Endothelial cell of umbilical vein (primary cell): ENCODE results near the gene WDR43. TPM values are rescaled to one million over a fixed set of nuclear protein-coding genes. Genes with fewer than 3 reads are reported as not detected.

Source experiments
- BruUV-seq: library from RNA; stranded (reverse); fragments of 400-500 nt; replicated peaks from 2 replicates; lab custom pipeline; 2021; lab: Mats Ljungman, UMichigan
- CTCF ChIA-PET: fragments of 300-600, 350-600 bp; sonication (Branson Sonifier 250); formaldehyde crosslinking; loops from one replicate; lab custom pipeline; 2021; ENCODE audit warnings: antibody characterized with exemption, inconsistent platforms; lab: Charles Lee
- POLR2A ChIA-PET: fragments of 300-600, 350-600 bp; sonication (Branson Sonifier 250); formaldehyde crosslinking; loops from one replicate; lab custom pipeline; 2021; ENCODE audit warnings: antibody characterized with exemption, inconsistent platforms; lab: Charles Lee
- DNase-seq: peaks from one replicate; pipeline ENCODE4 v3.0.0-alpha.2; 2011; ENCODE audit warnings: low read depth, low spot score
- FAIRE-seq: peaks from 2 replicates; lab custom pipeline; 2011; peaks lifted over from hg19 to GRCh38; lab: Jason Lieb, UNC
- H2AFZ ChIP-seq: 2 replicates; pipeline ENCODE4 v1.6.0; 2012; ENCODE audit warnings: low read depth, low read length, control low read depth, inconsistent platforms
- H3K27ac ChIP-seq: 2 replicates; pipeline ENCODE4 v1.5.1; 2011; ENCODE audit warnings: low read depth, mild to moderate bottlenecking, control low read depth, low read length, moderate library complexity; ENCODE audit not compliant: insufficient read depth
- H3K27me3 ChIP-seq, 2 experiments: 2 replicates each; pipeline versions ENCODE4 v1.6.0 to v1.6.1; 2011; ENCODE audit warnings: low read length in 2 of 2, mixed read lengths in 1 of 2; ENCODE audit not compliant: control insufficient read depth in 2 of 2, insufficient read depth in 2 of 2
- H3K36me3 ChIP-seq, 2 experiments: 2 replicates in 1 of 2; 3 replicates in 1 of 2; pipeline ENCODE4 v1.5.1; 2011; ENCODE audit warnings: low read length in 2 of 2, mild to moderate bottlenecking in 1 of 2, moderate library complexity in 1 of 2; ENCODE audit not compliant: control insufficient read depth in 2 of 2, insufficient read depth in 2 of 2; ENCODE audit errors: extremely low read depth in 1 of 2
- H3K4me1 ChIP-seq: 3 replicates; pipeline ENCODE4 v1.5.1; 2011; ENCODE audit warnings: mild to moderate bottlenecking, low read length; ENCODE audit not compliant: control insufficient read depth, insufficient read depth; ENCODE audit errors: extremely low read depth
- H3K4me2 ChIP-seq: 2 replicates; pipeline ENCODE4 v1.6.1; 2011; ENCODE audit warnings: low read length, control low read depth, mixed read lengths; ENCODE audit not compliant: insufficient read depth
- H3K4me3 ChIP-seq, 3 experiments: fragments of 200-600 bp in 1 of 3; sonication (generic), shearing (Covaris generic) in 1 of 3; replicated peaks in 1 of 3; 2 replicates each; pipeline ENCODE4 v1.5.1; 2011 to 2016; ENCODE audit warnings: control low read depth in 3 of 3, low read length in 3 of 3, mild to moderate bottlenecking in 2 of 3, inconsistent platforms in 1 of 3, low read depth in 1 of 3, moderate library complexity in 1 of 3; ENCODE audit not compliant: insufficient read depth in 1 of 3
- H3K79me2 ChIP-seq: 2 replicates; pipeline ENCODE4 v1.6.0; 2012; ENCODE audit warnings: low read length, inconsistent platforms; ENCODE audit not compliant: control insufficient read depth, insufficient read depth
- H3K9ac ChIP-seq: replicated peaks from 2 replicates; pipeline ENCODE3; 2011; ENCODE audit warnings: low read length, control low read depth; ENCODE audit not compliant: insufficient read depth; ENCODE audit errors: extremely low read depth
- H3K9me1 ChIP-seq: replicated peaks from 3 replicates; pipeline ENCODE4 v1.6.0; 2011; ENCODE audit warnings: mild to moderate bottlenecking, low read length; ENCODE audit not compliant: control insufficient read depth, insufficient read depth; ENCODE audit errors: extremely low read depth
- H3K9me3 ChIP-seq: replicated peaks from 2 replicates; pipeline ENCODE4 v1.5.1; 2012; ENCODE audit warnings: low read length, inconsistent platforms; ENCODE audit not compliant: control insufficient read depth, insufficient read depth
- H4K20me1 ChIP-seq: replicated peaks from 2 replicates; pipeline ENCODE3; 2011; ENCODE audit warnings: mild to moderate bottlenecking, low read length; ENCODE audit not compliant: control insufficient read depth, insufficient read depth; ENCODE audit errors: extremely low read depth
- CTCF ChIP-seq, 2 donors: IDR thresholded peaks; 1 replicate in 1 of 2; 2 replicates in 1 of 2; pipeline ENCODE4 v1.5.1; 2011; ENCODE audit warnings: low read length in 2 of 2, mild to moderate bottlenecking in 2 of 2, moderate library complexity in 2 of 2, control low read depth in 1 of 2, inconsistent platforms in 1 of 2, low read depth in 1 of 2; ENCODE audit not compliant: insufficient read depth in 1 of 2; ENCODE audit errors: extremely low read depth in 1 of 2
- EZH2 ChIP-seq: IDR thresholded peaks from 2 replicates; pipeline ENCODE4 v1.6.1; 2012; ENCODE audit warnings: borderline replicate concordance, low read depth, mild to moderate bottlenecking, moderate library complexity, low read length, inconsistent platforms; ENCODE audit not compliant: severe bottlenecking
- FOS ChIP-seq: IDR thresholded peaks from 2 replicates; pipeline ENCODE4 v1.6.1; 2011; ENCODE audit warnings: mild to moderate bottlenecking, low read length, moderate library complexity, borderline replicate concordance; ENCODE audit not compliant: insufficient read depth
- GATA2 ChIP-seq: IDR thresholded peaks from 2 replicates; pipeline ENCODE4 v1.7.0; 2011; ENCODE audit warnings: low read depth, mild to moderate bottlenecking, moderate library complexity, mixed read lengths, low read length; ENCODE audit not compliant: insufficient read length, insufficient read depth
- JUN ChIP-seq: IDR thresholded peaks from 2 replicates; pipeline ENCODE4 v1.6.1; 2011; ENCODE audit warnings: borderline replicate concordance, low read depth; ENCODE audit not compliant: insufficient read length, insufficient read depth
- MYC ChIP-seq: IDR thresholded peaks from one replicate; pipeline ENCODE4 v1.6.1; 2011; ENCODE audit warnings: mild to moderate bottlenecking, low read depth, low read length
- POLR2A ChIP-seq: IDR thresholded peaks from 2 replicates; pipeline ENCODE4 v1.6.1; 2012; ENCODE audit warnings: low read depth, mild to moderate bottlenecking, control low read depth, low read length
- POLR2AphosphoS5 ChIP-seq: IDR thresholded peaks from 2 replicates; pipeline ENCODE4 v1.6.1; 2012; ENCODE audit warnings: low read depth, mild to moderate bottlenecking, control low read depth, low read length, moderate library complexity; ENCODE audit not compliant: insufficient read depth
- dilution Hi-C: fragments of 300-500 bp; cut with MboI; formaldehyde crosslinking; loops from one replicate; pipeline ENCODE4 v1.15.0; 2019; ENCODE audit warnings: low sequenced_read_pairs; ENCODE audit not compliant: extremely low pct_ligation_motif_present
- intact Hi-C: fragments of 100-400 bp; cut with micrococcal nuclease; formaldehyde crosslinking; loops from one replicate; pipeline ENCODE4 v1.10.0; 2022
- polyA plus RNA-seq, 4 experiments: library from polyadenylated mRNA; depleted of rRNA in 3 of 4; stranded (reverse) in 3 of 4; unstranded in 1 of 4; fragments of >200 nt; gene quantifications; 2 replicates each; pipeline versions ENCODE4 v1.2.1 to v1.2.3, GENCODE V29; 2011 to 2012; ENCODE audit warnings: missing spikeins in 1 of 4
- total RNA-seq: library from RNA; stranded (reverse); gene quantifications from 2 replicates; pipeline ENCODE4 v1.2.3, GENCODE V29; 2021
- TF ChIP-seq, protein P1 (sequence below): IDR thresholded peaks from 2 replicates; pipeline ENCODE4 v1.6.1; 2011; ENCODE audit not compliant: insufficient read depth, insufficient read length

WDR43 gene
- total and polyA plus RNA-seq, 2 donors (not counting 3 experiments of a cell fraction or from before 2014, with no cell fraction given), result 23.7 to 60.6 TPM

GRCh38 chr2:28905533-28905932 is 11.1 kb downstream of the WDR43 start:
- Histone ChIP-seq H3K9me1 (no peaks in the 10 kb centered on the region), H3K4me2 (no peak overlapping the region), H4K20me1 (peaks cover 12% of the 10 kb centered on the region), H3K36me3 (peaks cover 23 to 33% of the 10 kb centered on the region in 2 experiments), H3K9ac (no peak overlapping the region), H3K4me3 (no peak overlapping the region), H3K9me3 (no peaks in the 10 kb centered on the region), H2AFZ (no peak overlapping the region), H3K79me2 (peaks cover 93% of the 10 kb centered on the region), H3K27me3 (no peaks in the 10 kb centered on the region), H3K27ac (no peak overlapping the region), H3K4me1 (no peaks in the 10 kb centered on the region)
- dilution Hi-C loops (no loop called here), intact Hi-C loops (no loop called here)
- TF ChIP-seq JUN (no peak), GATA2 (no peak), FOS (no peak), EZH2 (no peak), CTCF (IDR thresholded peaks at IDR 0.05; ENCODE audit: extremely low read depth in 1 of 2, insufficient read depth in 1 of 2, low read depth in 1 of 2, low read length in 2 of 2) (no peak), POLR2A (no peak), POLR2AphosphoS5 (no peak), MYC (no peak)
- TF ChIP-seq, protein P1, sequence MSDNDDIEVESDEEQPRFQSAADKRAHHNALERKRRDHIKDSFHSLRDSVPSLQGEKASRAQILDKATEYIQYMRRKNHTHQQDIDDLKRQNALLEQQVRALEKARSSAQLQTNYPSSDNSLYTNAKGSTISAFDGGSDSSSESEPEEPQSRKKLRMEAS, result no peak
- DNase-seq (no peak), FAIRE-seq (no peak)
- no TSS peak for BruUV-seq
- ChIA-PET CTCF (interaction anchor here (1.5 kb wide), 1 partner anchor 338 kb away, joined by 4 read pairs; no protein-coding TSS in a partner anchor), POLR2A (no interaction called here)
